Smooth muscle cell (in vitro differentiated cells): ENCODE data around the gene FECH. TPM values are rescaled to one million over a fixed set of nuclear protein-coding genes. Genes with fewer than 3 reads are reported as not detected.
"Not testable (repeated sequence)": the region's sequence is repeated elsewhere in the genome, so short reads cannot be mapped to it uniquely, and the experiment has no call there.

Experiments used
- DNase-seq: peaks from one replicate; lab custom pipeline; 2025; ENCODE audit not compliant: unreplicated experiment; lab: John Stamatoyannopoulos, UW
- H2AFZ ChIP-seq: fragments of 200-600 bp; sonication (generic); 2 replicates; pipeline ENCODE4 v1.6.0; 2016; ENCODE audit warnings: antibody characterized with exemption, low read depth, mild to moderate bottlenecking
- H3F3A ChIP-seq: fragments of 200-600 bp; sonication (generic); 2 replicates; pipeline ENCODE4 v1.6.0; 2017; ENCODE audit warnings: antibody characterized with exemption, low read depth
- H3K27ac ChIP-seq: fragments of 200-600 bp; sonication (generic); 2 replicates; pipeline ENCODE4 v1.5.1; 2016; ENCODE audit warnings: low read depth, mild to moderate bottlenecking
- H3K27me3 ChIP-seq: fragments of 200-600 bp; sonication (generic); 2 replicates; pipeline ENCODE4 v1.6.1; 2016; ENCODE audit warnings: low read depth, mild to moderate bottlenecking
- H3K36me3 ChIP-seq: fragments of 200-600 bp; sonication (generic); 2 replicates; pipeline ENCODE4 v1.5.1; 2016; ENCODE audit warnings: low read depth
- H3K4me1 ChIP-seq: fragments of 200-600 bp; sonication (generic); 2 replicates; pipeline ENCODE4 v1.5.1; 2016; ENCODE audit warnings: low read depth
- H3K4me2 ChIP-seq: fragments of 200-600 bp; sonication (generic); 2 replicates; pipeline ENCODE4 v1.6.0; 2016; ENCODE audit warnings: mild to moderate bottlenecking
- H3K4me3 ChIP-seq: fragments of 200-600 bp; sonication (generic); 2 replicates; pipeline ENCODE4 v1.5.1; 2016; ENCODE audit warnings: mild to moderate bottlenecking
- H3K79me2 ChIP-seq: fragments of 200-600 bp; sonication (generic); 2 replicates; pipeline ENCODE4 v1.6.0; 2016; ENCODE audit warnings: low read depth, mild to moderate bottlenecking
- H3K9ac ChIP-seq: fragments of 200-600 bp; sonication (generic); 2 replicates; pipeline ENCODE4 v1.6.0; 2016; ENCODE audit warnings: low read depth
- H3K9me3 ChIP-seq: fragments of 200-600 bp; sonication (generic); replicated peaks from 2 replicates; pipeline ENCODE4 v1.5.1; 2016; ENCODE audit warnings: low read depth
- H4K20me1 ChIP-seq: fragments of 200-600 bp; sonication (generic); 2 replicates; pipeline ENCODE4 v1.6.0; 2016; ENCODE audit warnings: low read depth
- CTCF ChIP-seq: fragments of 200-600 bp; sonication (generic); IDR thresholded peaks from 2 replicates; pipeline ENCODE4 v1.5.1; 2017; ENCODE audit warnings: borderline replicate concordance, mild to moderate bottlenecking, antibody characterized with exemption; ENCODE audit not compliant: insufficient read depth, poor library complexity, severe bottlenecking
- WGBS: methylation state at CpG from one replicate; pipeline ENCODE4 v1.1.7; 2016; ENCODE audit warnings: low lambda C conversion rate; 5-methylcytosine and 5-hydroxymethylcytosine counted together
- polyA plus RNA-seq: library from polyadenylated mRNA; unstranded; fragments of >200 nt; fragmentation: Nextera tagmentation; extraction: Ambion mirVana; gene quantifications from 2 replicates; pipeline ENCODE4 v1.2.1, GENCODE V29; 2016
- total RNA-seq: library from RNA; depleted of rRNA; stranded (reverse); fragments of >200 nt; gene quantifications from 2 replicates; pipeline ENCODE4 v1.2.3, GENCODE V29; 2014

The FECH gene
- total and polyA plus RNA-seq, 2 experiments from 2014 or later, result 18.1 to 52.5 TPM

- no peaks in the 10 kb centered on the region for H3K36me3 ChIP-seq
- H3K4me3 ChIP-seq, result no peak overlapping the region
- WGBS, result 89% methylated on average over 11 of the region's 11 CpGs
- H4K20me1 ChIP-seq, result no peaks in the 10 kb centered on the region
- TF ChIP-seq CTCF, result no peak
- no peak for DNase-seq
- peaks cover 3% of the 10 kb centered on the region for H3K27me3 ChIP-seq
- no peaks in the 10 kb centered on the region for H3K9me3 ChIP-seq
- no peak overlapping the region for H3K4me2 ChIP-seq
- no peak overlapping the region for H3K9ac ChIP-seq
- H3F3A ChIP-seq, result no peaks in the 10 kb centered on the region
- no peaks in the 10 kb centered on the region for H3K79me2 ChIP-seq
- no peak overlapping the region for H2AFZ ChIP-seq
- H3K27ac ChIP-seq, result no peak overlapping the region
- no peaks in the 10 kb centered on the region for H3K4me1 ChIP-seq
Observed at GRCh38 chr18:57523171-57523956, 63.1 kb downstream of the FECH start.

- H3K27me3 ChIP-seq, H3K4me2 ChIP-seq, H3K4me3 ChIP-seq, H3K4me1 ChIP-seq, H3K27ac ChIP-seq, H3K36me3 ChIP-seq, DNase-seq, H4K20me1 ChIP-seq, H3K9ac ChIP-seq, H3F3A ChIP-seq, H2AFZ ChIP-seq, H3K79me2 ChIP-seq, H3K9me3 ChIP-seq: not testable (repeated sequence)
Observed at GRCh38 chr18:57522348-57522747, 64.2 kb downstream of the FECH start.

GRCh38 chr18:57519668-57520424 lies 66.7 kb downstream of the FECH start:
- H3K4me1 ChIP-seq, result no peaks in the 10 kb centered on the region
- no peak overlapping the region for H3K27ac ChIP-seq
- no peak overlapping the region for H3K4me2 ChIP-seq
- H2AFZ ChIP-seq, result no peak overlapping the region
- H3K9ac ChIP-seq, result no peak overlapping the region
- peaks cover 3% of the 10 kb centered on the region for H3K27me3 ChIP-seq
- no peak overlapping the region for H3K4me3 ChIP-seq
- no peaks in the 10 kb centered on the region for H3F3A ChIP-seq
- 74% methylated on average over 7 of the region's 7 CpGs for whole genome bisulfite sequencing
- DNase-seq, result no peak
- no peaks in the 10 kb centered on the region for H3K9me3 ChIP-seq
- no peaks in the 10 kb centered on the region for H3K36me3 ChIP-seq
- H4K20me1 ChIP-seq, result no peaks in the 10 kb centered on the region
- no peaks in the 10 kb centered on the region for H3K79me2 ChIP-seq
- TF ChIP-seq CTCF, result no peak

GRCh38 chr18:57518533-57518932 lies 68.0 kb downstream of the FECH start:
- Histone ChIP-seq H3K27ac (no peak overlapping the region), H3K4me2 (no peak overlapping the region), H3K79me2 (no peaks in the 10 kb centered on the region), H3K27me3 (peaks cover 3% of the 10 kb centered on the region), H2AFZ (no peak overlapping the region), H3K4me1 (no peaks in the 10 kb centered on the region), H4K20me1 (no peaks in the 10 kb centered on the region), H3K36me3 (no peaks in the 10 kb centered on the region), H3F3A (no peaks in the 10 kb centered on the region), H3K4me3 (no peak overlapping the region), H3K9me3 (no peaks in the 10 kb centered on the region), H3K9ac (no peak overlapping the region)
- WGBS, result 80% methylated on average over 10 of the region's 10 CpGs
- no peak for TF ChIP-seq CTCF
- DNase-seq, result no peak
